Epidermal melanocyte (primary cell): ENCODE data around the gene AMER1.

Experiments
- DNase-seq: peaks from one replicate; pipeline ENCODE4 v3.0.0; 2011; ENCODE audit warnings: low spot score; ENCODE audit not compliant: insufficient read length

The AMER1 gene

GRCh38 chrX:64186974-64187761 lies 18.3 kb downstream of the AMER1 start:
- DNase-seq, result no peak

DNA sequence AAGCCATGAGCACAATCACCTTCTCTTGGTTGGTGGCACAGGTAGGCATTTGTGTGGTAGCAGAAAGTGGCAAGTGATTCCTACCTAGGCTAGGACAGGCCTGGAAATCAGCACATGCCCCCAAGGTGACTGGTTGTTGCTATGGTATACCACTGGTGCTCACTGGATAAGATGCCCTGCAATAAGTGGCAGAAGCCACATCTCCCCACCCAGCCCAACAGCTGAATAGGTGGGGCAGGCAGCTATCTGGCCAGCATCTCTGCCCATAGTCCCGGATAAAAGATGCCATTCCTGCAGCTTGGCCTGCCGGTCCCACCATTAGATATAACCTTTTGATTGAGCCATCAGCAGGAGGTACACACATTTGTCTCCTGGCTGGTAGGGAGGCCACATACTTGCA lies 21.1 kb downstream of the AMER1 start:
- no peak for DNase-seq

GRCh38 chrX:64182208-64182607 lies 23.3 kb downstream of the AMER1 start:
- no peak for DNase-seq

DNA sequence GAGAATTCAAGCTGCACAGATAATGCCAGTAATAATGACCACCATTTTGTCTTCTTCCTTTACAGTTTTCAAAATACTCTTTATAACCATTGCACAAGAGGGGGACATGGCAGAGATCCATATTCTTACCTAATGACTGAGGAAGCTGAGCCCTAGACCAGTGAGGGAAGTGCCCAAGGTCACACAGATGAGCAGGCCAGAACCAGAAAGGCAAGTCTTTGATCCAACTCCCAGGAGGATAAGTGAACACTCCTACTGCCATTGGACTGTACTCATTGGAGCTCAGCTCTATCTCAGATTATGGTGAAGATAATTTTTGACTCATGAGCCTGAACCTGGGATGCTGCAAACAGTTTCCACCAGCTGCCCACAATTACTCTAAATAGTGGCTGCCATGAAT lies 28.6 kb downstream of the AMER1 start:
- no peak for DNase-seq

GRCh38 chrX:64169988-64170387 lies 35.5 kb downstream of the AMER1 start:
- no peak for DNase-seq

DNA sequence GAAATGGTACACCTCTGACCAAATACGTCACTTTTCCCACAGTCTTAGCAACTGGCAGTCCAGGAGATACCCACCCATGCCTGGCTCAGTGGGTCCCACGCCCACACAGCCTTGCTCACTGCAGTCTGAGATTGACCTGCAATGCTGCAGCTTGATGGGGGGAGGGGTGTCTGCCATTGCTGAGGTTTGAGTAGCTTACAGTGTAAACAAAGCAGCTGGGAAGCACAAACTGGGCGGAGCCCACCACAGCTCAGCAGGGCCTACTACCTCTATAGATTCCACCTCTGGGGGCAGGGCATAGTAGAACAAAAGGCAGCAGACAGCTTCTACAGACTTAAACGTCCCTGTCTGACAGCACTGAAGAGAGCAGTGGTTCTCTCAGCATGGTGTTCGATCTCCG lies 52.7 kb downstream of the AMER1 start:
- no peak for DNase-seq

GRCh38 chrX:64151911-64152310 lies 53.6 kb downstream of the AMER1 start:
- no peak for DNase-seq

DNA sequence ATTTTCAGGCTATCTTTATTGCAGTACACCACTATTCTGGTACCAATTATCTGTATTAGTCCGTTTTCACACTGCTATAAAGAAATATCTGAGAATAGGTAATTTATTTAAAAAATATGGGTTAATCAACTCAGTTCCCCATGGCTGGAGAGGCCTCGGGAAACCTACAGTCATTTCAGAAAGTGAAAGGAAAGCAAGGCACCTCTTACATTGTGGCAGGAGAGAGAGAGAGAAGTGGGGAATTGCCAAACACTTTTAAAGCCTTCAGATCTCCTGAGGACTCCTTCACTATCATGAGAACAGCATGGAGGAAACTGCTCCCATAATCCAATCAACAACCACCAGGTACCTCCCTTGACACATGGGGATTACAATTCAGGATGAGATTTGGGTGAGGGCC lies 54.7 kb downstream of the AMER1 start:
- no peak for DNase-seq
